ENCODE results near the gene RPS25. TPM values are rescaled to one million over a fixed set of nuclear protein-coding genes. Genes with fewer than 3 reads are reported as not detected.
A peak's percentile ranks its signal among the peaks of the same experiment; 100 is the strongest.

The RPS25 gene
- total and polyA plus RNA-seq, 9 of the 15 experiments (the other 6 are each of a cell fraction or from before 2014, with no cell fraction given) = 1,553 to 5,486 (median 2,471) TPM

- TF ChIP-seq ETS1 (conservative IDR thresholded peaks at IDR 0.05; ENCODE audit: control insufficient read depth, low read depth, low read length) (no peak), SMARCA4 (IDR thresholded peaks at IDR 0.05) (peak; percentile 78), ADNP (tag; IDR thresholded peaks at IDR 0.05) (peak; percentile 100), ESRRA (IDR thresholded peaks at IDR 0.05; ENCODE audit: borderline replicate concordance, low read depth) (peak; percentile 40; the same call in 1 of the 2 replicates), NRF1 (conservative IDR thresholded peaks at IDR 0.05 in 1 of 2, IDR thresholded peaks at IDR 0.05 in 1 of 2) (peak in 1 of 2 experiments; percentile 20; a peak in 1 of 4 replicates), ZNF124 (CRISPR knock-in tag; IDR thresholded peaks at IDR 0.05) (no peak), MAFG (tag; conservative IDR thresholded peaks at IDR 0.05) (peak; percentile 87), SAP30 (IDR thresholded peaks at IDR 0.05; ENCODE audit: borderline replicate concordance, insufficient read depth, low read depth, low read length, poor library complexity, severe bottlenecking) (no peak), ZNF134 (CRISPR knock-in tag; conservative IDR thresholded peaks at IDR 0.05) (no peak), L3MBTL2 (IDR thresholded peaks at IDR 0.05) (no peak), ZNF436 (CRISPR knock-in tag; IDR thresholded peaks at IDR 0.05) (no peak), SP2 (IDR thresholded peaks at IDR 0.05; ENCODE audit: extremely low read depth, low read depth, low read length, poor library complexity, severe bottlenecking) (no peak), TGIF2 (CRISPR knock-in tag; IDR thresholded peaks at IDR 0.05) (no peak), EWSR1 (IDR thresholded peaks at IDR 0.05; ENCODE audit: borderline replicate concordance, low read depth, partially characterized antibody) (no peak), TSHZ1 (CRISPR knock-in tag; IDR thresholded peaks at IDR 0.05) (no peak), TRIM24 (IDR thresholded peaks at IDR 0.05) (no peak; a peak in 1 of 4 replicates), YBX1 (IDR thresholded peaks at IDR 0.05) (no peak), BMI1 (IDR thresholded peaks at IDR 0.05; ENCODE audit: low read length) (no peak), ARID3A (IDR thresholded peaks at IDR 0.05; ENCODE audit: borderline replicate concordance, low read depth, low read length) (no peak), ZNF274 (IDR thresholded peaks at IDR 0.05; ENCODE audit: borderline replicate concordance, low read depth, low read length) (no peak), THRB (CRISPR knock-in tag; conservative IDR thresholded peaks at IDR 0.05) (no peak)
Observed at GRCh38 chr11:119062779-119063178, 44.6 kb upstream of the RPS25 start (continued).

Data from K562 (cell line).